Measurements from ENCODE around the gene FOXF2.

GRCh38 chr6:1381481-1382330, 7.7 kb upstream of the FOXF2 start:
- TF ChIP-seq POLR2A (IDR thresholded peaks at IDR 0.05; ENCODE audit: low read length), result no peak
- TF ChIP-seq GATA1 (IDR thresholded peaks at IDR 0.05; ENCODE audit: low read depth, low read length), result no peak

Data from erythroblast (primary cell).